ENCODE measurements around the gene GRB2.
A peak's percentile ranks its signal among the peaks of the same experiment; 100 is the strongest.

The GRB2 gene

DNA sequence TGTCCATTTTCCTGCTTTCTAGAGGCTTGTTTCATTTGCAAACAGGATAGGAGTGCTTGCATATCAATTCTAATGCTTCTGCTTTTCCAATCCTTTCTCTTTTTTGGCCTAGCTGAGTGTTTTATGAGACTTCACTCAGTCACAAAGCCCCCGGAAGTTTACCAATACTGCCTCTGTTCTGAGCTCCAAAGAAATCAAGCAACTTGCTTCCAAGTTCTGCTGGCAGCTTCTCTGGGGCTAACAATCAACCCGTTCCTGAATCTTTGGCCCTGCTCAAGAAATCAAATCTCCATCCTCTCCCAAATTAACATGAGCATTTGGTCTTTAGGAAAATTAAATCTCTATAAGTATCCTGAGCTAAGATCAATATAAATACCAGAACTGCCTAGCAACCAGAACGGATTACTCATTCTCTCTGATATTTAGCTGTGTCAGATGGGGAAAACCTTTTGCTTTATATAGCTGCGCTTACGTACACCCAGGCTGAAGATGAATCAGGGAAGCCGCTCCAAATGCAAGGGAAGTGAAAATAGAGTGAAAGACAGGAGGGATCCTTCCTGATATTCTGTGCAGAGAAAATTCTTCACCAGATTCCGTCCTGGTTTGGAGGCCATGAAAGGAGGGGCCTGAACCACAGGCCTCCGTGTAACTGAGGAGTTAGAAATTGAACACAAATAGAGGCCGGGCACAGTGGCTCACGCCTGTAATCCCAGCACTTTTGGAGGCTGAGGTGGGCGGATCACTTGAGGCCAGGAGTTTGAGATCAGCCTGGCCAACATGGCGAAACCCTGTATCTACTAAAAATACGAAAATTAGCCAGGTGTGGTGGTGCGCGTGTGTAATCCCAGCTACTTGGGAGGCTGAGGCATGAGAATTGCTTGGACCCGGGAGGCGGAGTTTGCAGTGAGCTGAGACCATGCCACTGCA is 23.3 kb upstream of the GRB2 start:
- H3K4me3 ChIP-seq (replicated peaks; ENCODE audit: low read depth, low read length) = no peak overlapping the region
- DNase-seq (ENCODE audit: low read depth) = peak; percentile 81

DNA sequence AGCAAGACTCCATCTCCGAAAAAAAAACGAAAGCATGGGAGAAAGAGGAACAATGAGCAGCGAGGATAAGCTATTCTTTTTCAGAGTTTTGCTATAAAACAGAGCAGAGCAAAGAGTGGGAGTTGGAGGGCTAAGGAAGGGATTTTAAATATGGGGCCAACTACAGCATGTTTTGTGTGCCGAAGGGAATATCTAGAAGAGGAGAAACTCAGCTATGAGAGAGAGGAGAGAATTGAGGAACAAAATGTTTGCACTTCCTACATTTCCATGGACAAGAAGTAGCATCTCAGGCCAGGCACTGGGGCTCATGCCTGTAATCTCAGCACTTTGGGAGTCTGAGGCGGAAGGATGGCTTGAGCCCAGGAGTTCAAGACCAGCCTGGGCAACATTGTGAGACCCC is 13.1 kb upstream of the GRB2 start:
- no peak overlapping the region for H3K4me3 ChIP-seq (replicated peaks; ENCODE audit: low read depth, low read length)
- DNase-seq (ENCODE audit: low read depth) = no peak
- TF ChIP-seq, protein P1, sequence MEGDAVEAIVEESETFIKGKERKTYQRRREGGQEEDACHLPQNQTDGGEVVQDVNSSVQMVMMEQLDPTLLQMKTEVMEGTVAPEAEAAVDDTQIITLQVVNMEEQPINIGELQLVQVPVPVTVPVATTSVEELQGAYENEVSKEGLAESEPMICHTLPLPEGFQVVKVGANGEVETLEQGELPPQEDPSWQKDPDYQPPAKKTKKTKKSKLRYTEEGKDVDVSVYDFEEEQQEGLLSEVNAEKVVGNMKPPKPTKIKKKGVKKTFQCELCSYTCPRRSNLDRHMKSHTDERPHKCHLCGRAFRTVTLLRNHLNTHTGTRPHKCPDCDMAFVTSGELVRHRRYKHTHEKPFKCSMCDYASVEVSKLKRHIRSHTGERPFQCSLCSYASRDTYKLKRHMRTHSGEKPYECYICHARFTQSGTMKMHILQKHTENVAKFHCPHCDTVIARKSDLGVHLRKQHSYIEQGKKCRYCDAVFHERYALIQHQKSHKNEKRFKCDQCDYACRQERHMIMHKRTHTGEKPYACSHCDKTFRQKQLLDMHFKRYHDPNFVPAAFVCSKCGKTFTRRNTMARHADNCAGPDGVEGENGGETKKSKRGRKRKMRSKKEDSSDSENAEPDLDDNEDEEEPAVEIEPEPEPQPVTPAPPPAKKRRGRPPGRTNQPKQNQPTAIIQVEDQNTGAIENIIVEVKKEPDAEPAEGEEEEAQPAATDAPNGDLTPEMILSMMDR (IDR thresholded peaks at IDR 0.05; ENCODE audit: low read length, missing control alignments) = no peak

More for the DNA sequence above, 23.3 kb upstream of the GRB2 start:
- TF ChIP-seq, protein P1 (IDR thresholded peaks at IDR 0.05; ENCODE audit: low read length, missing control alignments) = no peak

DNA sequence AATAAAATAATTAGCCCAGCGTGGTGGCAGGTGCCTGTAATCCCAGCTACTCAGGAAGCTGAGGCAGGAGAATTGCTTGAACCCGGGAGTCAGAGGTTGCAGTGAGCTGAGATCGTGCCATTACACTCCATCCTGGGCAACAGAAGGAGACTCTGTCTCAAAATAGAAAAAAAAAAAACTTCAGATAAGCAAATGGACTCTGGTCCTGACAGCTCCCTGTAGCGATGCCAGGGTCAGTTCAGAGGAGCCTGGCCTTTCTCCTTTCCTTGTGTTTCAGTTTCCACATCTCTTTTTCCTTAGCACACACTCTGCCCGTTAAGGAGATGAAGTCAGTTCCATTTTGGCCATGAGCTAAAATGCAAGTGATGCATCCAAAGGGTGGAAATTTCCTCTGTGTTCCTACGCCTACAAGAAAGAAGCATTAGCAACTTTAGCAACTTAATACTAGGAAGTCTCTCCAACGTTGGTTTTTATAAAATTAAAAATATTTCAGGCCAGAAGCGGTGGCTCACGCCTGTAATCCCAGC is 11.6 kb upstream of the GRB2 start:
- no peak overlapping the region for H3K4me3 ChIP-seq (replicated peaks; ENCODE audit: low read depth, low read length)
- DNase-seq (ENCODE audit: low read depth) = no peak
- TF ChIP-seq, protein P1 (IDR thresholded peaks at IDR 0.05; ENCODE audit: low read length, missing control alignments) = no peak

DNA sequence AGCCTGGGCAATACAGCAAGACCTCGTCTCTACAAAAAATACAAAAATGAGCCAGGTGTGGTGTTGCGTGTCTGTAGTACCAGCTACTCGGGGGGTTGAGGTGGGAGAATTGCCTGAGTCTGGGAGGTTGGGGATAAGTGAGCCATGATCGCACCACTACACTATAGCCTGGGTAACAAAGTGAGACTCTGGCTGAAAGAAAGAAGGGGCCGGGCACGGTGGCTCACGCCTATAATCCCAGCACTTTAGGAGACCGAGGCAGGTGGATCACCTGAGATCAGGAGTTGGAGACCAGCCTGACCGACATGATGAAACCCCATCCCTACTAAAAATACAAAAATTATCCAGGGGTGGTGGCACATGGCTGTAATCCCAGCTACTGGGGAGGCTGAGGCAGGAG is 10.5 kb upstream of the GRB2 start:
- no peak for DNase-seq (ENCODE audit: low read depth)
- H3K4me3 ChIP-seq (replicated peaks; ENCODE audit: low read depth, low read length) = no peak overlapping the region
- TF ChIP-seq, protein P1 (IDR thresholded peaks at IDR 0.05; ENCODE audit: low read length, missing control alignments) = no peak

DNA sequence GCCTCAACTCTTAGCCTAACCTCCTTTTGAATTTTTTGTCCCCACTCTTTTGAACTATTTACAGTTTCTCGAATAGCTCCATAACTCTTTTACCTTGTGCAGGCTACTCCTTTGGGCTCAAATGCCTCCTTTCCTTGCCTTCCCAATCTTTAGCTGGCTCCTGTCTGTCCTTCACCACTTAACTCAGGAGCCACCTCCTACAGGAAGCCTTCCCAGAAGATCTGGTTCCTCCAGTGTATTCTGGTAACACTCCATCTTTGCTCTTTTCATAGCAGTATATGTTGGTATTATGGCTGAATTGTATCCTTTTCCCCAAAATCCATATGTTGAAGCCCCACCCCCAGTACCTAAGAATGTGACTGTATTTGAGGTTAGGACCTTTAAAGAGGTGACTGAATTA is 9.0 kb upstream of the GRB2 start:
- no peak overlapping the region for H3K4me3 ChIP-seq (replicated peaks; ENCODE audit: low read depth, low read length)
- TF ChIP-seq, protein P1 (IDR thresholded peaks at IDR 0.05; ENCODE audit: low read length, missing control alignments) = no peak
- no peak for DNase-seq (ENCODE audit: low read depth)

DNA sequence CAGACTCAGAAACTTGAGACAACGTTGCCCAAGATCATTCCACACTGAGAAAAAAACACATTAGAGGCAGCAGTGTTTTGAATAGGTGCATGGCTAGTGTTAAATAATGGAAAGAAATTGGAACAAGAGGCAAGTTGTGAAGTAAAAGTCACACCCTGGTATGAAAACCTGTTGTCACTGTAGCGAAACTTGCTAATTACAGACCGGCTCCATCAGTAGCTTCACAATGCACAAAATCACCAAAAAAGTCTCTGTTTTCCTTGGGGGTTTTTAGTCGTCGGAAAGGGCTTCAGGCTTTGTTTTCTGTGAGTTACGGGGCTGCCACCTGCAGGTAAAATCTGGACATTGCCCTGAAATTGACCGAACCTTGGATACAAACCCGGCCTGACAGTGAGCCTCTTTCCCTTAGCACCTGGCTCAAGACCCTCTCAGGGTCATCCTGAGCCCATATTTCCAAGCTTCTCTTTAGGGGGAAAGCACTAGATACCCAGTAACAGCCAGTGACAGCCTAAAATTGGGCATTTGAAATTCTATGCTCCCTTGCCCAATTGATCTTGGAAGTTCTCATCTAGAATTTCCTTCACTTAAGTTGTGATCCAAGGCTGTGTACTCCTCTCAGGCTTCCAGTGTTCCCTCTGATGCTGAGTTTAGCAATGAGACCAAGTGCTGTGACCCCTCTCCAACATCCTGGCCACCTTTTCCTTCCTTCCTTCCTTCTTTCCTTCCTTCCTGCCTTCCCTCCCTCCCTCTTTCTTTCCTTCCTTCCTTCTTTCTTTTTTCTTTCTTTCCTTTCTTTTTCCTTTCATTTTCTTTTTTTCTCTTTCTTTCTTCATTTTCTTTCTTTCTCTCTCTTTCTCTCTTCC is 7.2 kb upstream of the GRB2 start:
- no peak overlapping the region for H3K4me3 ChIP-seq (replicated peaks; ENCODE audit: low read depth, low read length)
- TF ChIP-seq, protein P1 (IDR thresholded peaks at IDR 0.05; ENCODE audit: low read length, missing control alignments) = peak; percentile 82
- DNase-seq (ENCODE audit: low read depth) = peak; percentile 81
